GM23248 (cell line): ENCODE results near the gene CCR5. TPM values are rescaled to one million over a fixed set of nuclear protein-coding genes. Genes with fewer than 3 reads are reported as not detected.
"Not testable (repeated sequence)": the region's sequence is repeated elsewhere in the genome, so short reads cannot be mapped to it uniquely, and the experiment has no call there.

Source experiments
- DNase-seq: peaks from one replicate; pipeline ENCODE4 v3.0.0-alpha.2; 2015
- H2AFZ ChIP-seq: fragments of 200-600 bp; sonication (generic); 2 replicates; pipeline ENCODE4 v1.6.1; 2016; ENCODE audit warnings: antibody characterized with exemption
- H3F3A ChIP-seq: fragments of 200-600 bp; sonication (generic); 2 replicates; pipeline ENCODE4 v1.6.1; 2016; ENCODE audit warnings: mild to moderate bottlenecking, antibody characterized with exemption, mixed run types; ENCODE audit not compliant: insufficient read depth
- H3K27ac ChIP-seq: fragments of 200-600 bp; sonication (generic); 2 replicates; pipeline ENCODE4 v1.5.1; 2016; ENCODE audit warnings: mild to moderate bottlenecking
- H3K27me3 ChIP-seq: fragments of 200-600 bp; sonication (generic); replicated peaks from 2 replicates; pipeline ENCODE4 v1.6.1; 2016; ENCODE audit warnings: mild to moderate bottlenecking; ENCODE audit not compliant: insufficient read depth
- H3K36me3 ChIP-seq: fragments of 200-600 bp; sonication (generic); 2 replicates; pipeline ENCODE4 v1.6.1; 2016; ENCODE audit warnings: low read depth, mild to moderate bottlenecking
- H3K4me1 ChIP-seq: fragments of 200-600 bp; sonication (generic); 2 replicates; pipeline ENCODE4 v1.6.1; 2016; ENCODE audit warnings: mild to moderate bottlenecking; ENCODE audit not compliant: insufficient read depth
- H3K4me2 ChIP-seq: fragments of 200-600 bp; sonication (generic); one replicate; pipeline ENCODE4 v1.6.1; 2016; ENCODE audit warnings: mild to moderate bottlenecking; ENCODE audit not compliant: unreplicated experiment
- H3K4me3 ChIP-seq: fragments of 200-600 bp; sonication (generic); 2 replicates; pipeline ENCODE4 v1.5.1; 2016; ENCODE audit warnings: mild to moderate bottlenecking
- H3K79me2 ChIP-seq: fragments of 200-600 bp; sonication (generic); 2 replicates; pipeline ENCODE4 v1.6.1; 2016; ENCODE audit warnings: mild to moderate bottlenecking; ENCODE audit not compliant: insufficient read depth
- H3K9ac ChIP-seq: fragments of 200-600 bp; sonication (generic); 2 replicates; pipeline ENCODE4 v1.6.1; 2016; ENCODE audit warnings: mild to moderate bottlenecking
- H3K9me2 ChIP-seq: fragments of 200-600 bp; sonication (generic); 2 replicates; pipeline ENCODE4 v1.6.1; 2016; ENCODE audit warnings: mixed run types, mild to moderate bottlenecking, moderate library complexity; ENCODE audit not compliant: insufficient read depth
- H3K9me3 ChIP-seq: fragments of 200-600 bp; sonication (generic); one replicate; pipeline ENCODE4 v1.6.1; 2017; ENCODE audit warnings: low read depth
- H4K20me1 ChIP-seq: fragments of 200-600 bp; sonication (generic); 2 replicates; pipeline ENCODE4 v1.6.0; 2016; ENCODE audit not compliant: insufficient read depth
- EZH2 ChIP-seq: fragments of 200-600 bp; sonication (generic); IDR thresholded peaks from 2 replicates; pipeline ENCODE4 v1.6.1; 2018; ENCODE audit warnings: antibody characterized with exemption, mild to moderate bottlenecking; ENCODE audit not compliant: insufficient read depth, poor library complexity, severe bottlenecking
- EZH2phosphoT487 ChIP-seq: fragments of 200-600 bp; sonication (generic); IDR thresholded peaks from 2 replicates; pipeline ENCODE4 v1.6.1; 2018; ENCODE audit warnings: antibody characterized with exemption, moderate library complexity, mild to moderate bottlenecking, low read depth; ENCODE audit not compliant: insufficient read depth
- WGBS, 2 experiments: methylation state at CpG; one replicate each; pipeline ENCODE4 v1.1.6; 2015 to 2017; ENCODE audit warnings: low lambda C conversion rate in 2 of 2, low coverage in 1 of 2; ENCODE audit errors: missing lambda C conversion rate in 2 of 2; 5-methylcytosine and 5-hydroxymethylcytosine counted together
- in situ Hi-C: fragments of 300-500 bp; cut with MboI; formaldehyde crosslinking; loops from 2 replicates; pipeline ENCODE4 v1.15.0; 2020
- polyA plus RNA-seq: library from polyadenylated mRNA; unstranded; fragments of >200 nt; fragmentation: Nextera tagmentation; extraction: Ambion mirVana; gene quantifications from 2 replicates; pipeline ENCODE4 v1.2.1, GENCODE V29; 2016
- total RNA-seq: library from RNA; depleted of rRNA; stranded (reverse); fragments of >200 nt; shearing (Covaris generic); gene quantifications from 2 replicates; pipeline ENCODE4 v1.2.3, GENCODE V29; 2014

The CCR5 gene
- total and polyA plus RNA-seq, 2 experiments from 2014 or later: not detected

DNA sequence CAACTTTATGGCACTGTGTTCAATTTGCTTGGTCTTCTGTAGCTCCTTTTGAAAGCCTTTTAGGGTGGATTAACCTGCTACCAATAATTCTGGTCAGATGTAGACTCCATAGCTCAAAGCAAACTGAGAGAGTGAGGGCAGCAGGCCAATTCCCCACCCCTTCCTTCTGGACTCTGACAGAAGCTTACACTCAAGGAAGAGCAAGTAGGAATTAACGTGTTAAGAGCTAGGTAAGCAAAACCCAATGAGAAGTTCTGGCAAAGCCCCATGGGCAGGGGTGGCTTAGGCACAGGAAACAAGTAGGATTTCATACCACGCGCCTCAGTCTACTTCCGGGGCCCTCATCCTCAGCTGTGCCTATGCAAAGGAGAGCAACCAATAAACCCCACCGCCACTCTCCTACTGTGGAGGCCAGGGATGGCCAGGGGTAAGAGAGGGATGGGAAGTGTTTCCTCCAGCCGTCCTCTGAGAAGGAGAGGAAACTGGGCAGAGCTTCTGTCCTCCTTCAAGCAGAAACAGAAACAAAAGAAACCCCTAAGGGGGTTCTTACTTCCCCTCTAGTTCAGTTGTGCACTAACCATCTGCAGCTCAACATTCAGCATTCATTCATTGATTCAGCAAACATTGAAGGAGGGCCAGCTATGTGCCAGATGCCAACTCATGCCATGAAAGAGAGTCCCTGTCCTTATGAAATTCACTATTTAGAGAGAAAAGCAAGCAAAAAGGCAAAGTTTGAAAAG is 12.6 kb downstream of the CCR5 start:
- H3K79me2 ChIP-seq: no peaks in the 10 kb centered on the region
- H2AFZ ChIP-seq: no peak overlapping the region
- no peak overlapping the region for H3K27ac ChIP-seq
- TF ChIP-seq EZH2: no peak
- no peak for TF ChIP-seq EZH2phosphoT487
- no peak overlapping the region for H3K4me3 ChIP-seq
- H3K4me2 ChIP-seq: no peak overlapping the region
- H3K9me3 ChIP-seq: no peaks in the 10 kb centered on the region
- WGBS, 2 experiments: 57 to 61% methylated on average over 6 of the region's 6 CpGs
- no peaks in the 10 kb centered on the region for H3K9me2 ChIP-seq
- H4K20me1 ChIP-seq: no peaks in the 10 kb centered on the region
- H3K27me3 ChIP-seq: peaks cover 43% of the 10 kb centered on the region
- DNase-seq: no peak
- H3K9ac ChIP-seq: no peak overlapping the region
- no peaks in the 10 kb centered on the region for H3F3A ChIP-seq
- in situ Hi-C loops: no loop called here
- 0 out of 2 replicates have a peak, but pooled peaks cover 4% of the 10 kb centered on the region for H3K4me1 ChIP-seq
- no peaks in the 10 kb centered on the region for H3K36me3 ChIP-seq

DNA sequence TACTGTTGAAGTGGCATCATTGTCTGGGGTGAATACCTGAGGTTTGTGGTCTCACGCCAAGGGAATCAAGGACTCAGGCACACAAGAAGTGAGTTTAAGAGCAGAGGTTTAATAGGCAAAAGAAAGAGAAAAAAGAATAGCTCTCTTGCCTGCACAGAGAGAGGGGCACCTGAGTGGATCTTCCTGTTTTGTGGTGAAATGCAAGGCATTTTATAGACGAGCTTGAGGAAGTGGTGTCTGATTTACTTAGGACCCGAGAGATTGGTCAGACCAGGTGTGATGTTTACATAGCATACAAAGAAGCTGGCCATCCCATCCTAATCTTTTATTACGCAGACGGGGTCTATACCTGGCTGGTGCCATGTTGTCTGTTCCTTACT is 13.2 kb downstream of the CCR5 start:
- Histone ChIP-seq H3K4me1 (0 out of 2 replicates have a peak, but pooled peaks cover 4% of the 10 kb centered on the region), H3K9me3 (no peaks in the 10 kb centered on the region), H2AFZ (no peak overlapping the region), H4K20me1 (no peaks in the 10 kb centered on the region), H3F3A (no peaks in the 10 kb centered on the region), H3K27me3 (peaks cover 43% of the 10 kb centered on the region), H3K27ac (no peak overlapping the region), H3K9ac (no peak overlapping the region), H3K79me2 (no peaks in the 10 kb centered on the region), H3K9me2 (no peaks in the 10 kb centered on the region), H3K4me2 (no peak overlapping the region), H3K4me3 (no peak overlapping the region), H3K36me3 (no peaks in the 10 kb centered on the region)
- WGBS, 2 experiments: 53% methylated on average over 5 of the region's 5 CpGs
- TF ChIP-seq EZH2 (no peak), EZH2phosphoT487 (no peak)
- in situ Hi-C loops: no loop called here
- no peak for DNase-seq

DNA sequence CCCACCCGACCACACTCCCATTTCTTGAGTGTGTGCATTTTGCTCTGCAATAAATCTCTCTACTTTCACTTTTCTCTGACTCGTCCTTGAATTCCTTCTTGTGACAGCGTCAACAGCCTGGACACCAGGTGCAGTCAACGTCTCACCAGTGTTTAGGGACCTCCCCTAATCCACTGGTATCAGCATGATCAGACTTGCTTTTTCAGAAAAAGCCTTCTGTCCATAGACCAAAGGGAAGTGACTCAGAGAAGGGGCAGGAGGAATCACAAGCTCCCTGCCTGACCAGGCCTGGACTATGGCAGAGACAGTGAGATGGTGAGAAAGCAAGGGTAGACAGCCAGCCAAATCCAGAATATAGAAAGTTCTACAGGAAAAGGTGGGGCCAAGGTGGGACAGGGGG is 15.5 kb downstream of the CCR5 start:
- no peak overlapping the region for H3K4me2 ChIP-seq
- no peak overlapping the region for H3K9ac ChIP-seq
- TF ChIP-seq EZH2phosphoT487: no peak
- TF ChIP-seq EZH2: no peak
- H3K9me2 ChIP-seq: no peaks in the 10 kb centered on the region
- in situ Hi-C loops: no loop called here
- H4K20me1 ChIP-seq: no peaks in the 10 kb centered on the region
- no peaks in the 10 kb centered on the region for H3K36me3 ChIP-seq
- WGBS, 2 experiments: 44 to 51% methylated on average over 4 of the region's 4 CpGs
- no peak overlapping the region for H2AFZ ChIP-seq
- DNase-seq: peak; percentile 65
- H3K27ac ChIP-seq: no peak overlapping the region
- H3K79me2 ChIP-seq: no peaks in the 10 kb centered on the region
- peaks cover 41% of the 10 kb centered on the region for H3K27me3 ChIP-seq
- H3K9me3 ChIP-seq: no peaks in the 10 kb centered on the region
- no peak overlapping the region for H3K4me3 ChIP-seq
- H3K4me1 ChIP-seq: 0 out of 2 replicates have a peak, but pooled peaks cover 4% of the 10 kb centered on the region
- H3F3A ChIP-seq: no peaks in the 10 kb centered on the region

DNA sequence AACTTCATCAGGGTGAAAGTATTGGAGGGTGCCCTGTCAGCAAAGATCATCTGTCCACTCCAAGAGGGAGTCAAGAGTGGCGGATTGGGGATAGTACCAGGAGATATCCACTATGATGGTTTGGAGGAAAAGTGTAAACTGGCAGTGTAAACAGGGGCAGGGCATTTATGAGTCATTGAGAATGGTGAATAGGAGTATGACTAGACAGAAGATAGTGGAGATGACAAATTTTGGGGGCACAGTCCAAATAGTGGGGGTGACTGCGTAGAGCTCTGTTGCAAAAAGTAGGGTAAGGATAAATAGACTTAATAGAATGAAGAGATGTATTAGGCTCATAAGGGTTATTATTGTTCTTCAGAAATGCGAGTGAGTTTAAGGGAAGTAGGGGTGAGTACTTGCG is 18.1 kb downstream of the CCR5 start:
- H3K9ac ChIP-seq, H3K4me2 ChIP-seq, H3K4me1 ChIP-seq, H3K27ac ChIP-seq, H3F3A ChIP-seq, H3K4me3 ChIP-seq, H4K20me1 ChIP-seq, H3K79me2 ChIP-seq, H2AFZ ChIP-seq, DNase-seq, in situ Hi-C loops, H3K9me2 ChIP-seq, H3K9me3 ChIP-seq, H3K36me3 ChIP-seq: not testable (repeated sequence)
- WGBS, 2 experiments: 85 to 91% methylated on average over 4 of the region's 4 CpGs
- peaks cover 33% of the 10 kb centered on the region for H3K27me3 ChIP-seq

DNA sequence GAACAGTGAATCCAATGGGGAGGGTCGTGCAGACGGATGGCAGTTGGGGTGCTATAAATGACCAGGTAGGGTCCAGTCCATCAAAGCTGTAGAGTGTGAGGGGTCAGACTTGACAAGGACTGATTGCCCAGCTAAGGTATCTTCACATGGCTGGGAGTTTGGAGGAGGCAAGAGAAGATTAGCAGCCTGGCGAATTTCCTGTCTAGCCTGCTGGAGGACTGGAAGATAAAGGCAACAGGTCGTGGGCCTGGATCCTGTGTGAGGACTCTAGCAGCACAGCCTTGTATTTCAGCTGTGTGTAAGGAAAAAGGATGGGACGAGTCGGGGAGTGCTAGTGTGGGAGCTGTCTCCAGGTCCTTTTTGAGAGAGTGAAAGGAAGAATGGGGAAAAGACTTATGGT is 18.6 kb downstream of the CCR5 start:
- no peak for TF ChIP-seq EZH2phosphoT487
- no peak for TF ChIP-seq EZH2
- Histone ChIP-seq H3K9me2 (no peaks in the 10 kb centered on the region), H2AFZ (no peak overlapping the region), H3K9ac (no peak overlapping the region), H3K27ac (no peak overlapping the region), H3K27me3 (peaks cover 30% of the 10 kb centered on the region), H3K4me3 (no peak overlapping the region), H3K9me3 (no peaks in the 10 kb centered on the region), H3K4me2 (no peak overlapping the region), H3F3A (no peaks in the 10 kb centered on the region), H4K20me1 (no peaks in the 10 kb centered on the region), H3K36me3 (no peaks in the 10 kb centered on the region), H3K79me2 (no peaks in the 10 kb centered on the region), H3K4me1 (0 out of 2 replicates have a peak, but pooled peaks cover 4% of the 10 kb centered on the region)
- 60 to 63% methylated on average over 6 of the region's 6 CpGs for WGBS, 2 experiments
- DNase-seq: no peak
- in situ Hi-C loops: no loop called here

DNA sequence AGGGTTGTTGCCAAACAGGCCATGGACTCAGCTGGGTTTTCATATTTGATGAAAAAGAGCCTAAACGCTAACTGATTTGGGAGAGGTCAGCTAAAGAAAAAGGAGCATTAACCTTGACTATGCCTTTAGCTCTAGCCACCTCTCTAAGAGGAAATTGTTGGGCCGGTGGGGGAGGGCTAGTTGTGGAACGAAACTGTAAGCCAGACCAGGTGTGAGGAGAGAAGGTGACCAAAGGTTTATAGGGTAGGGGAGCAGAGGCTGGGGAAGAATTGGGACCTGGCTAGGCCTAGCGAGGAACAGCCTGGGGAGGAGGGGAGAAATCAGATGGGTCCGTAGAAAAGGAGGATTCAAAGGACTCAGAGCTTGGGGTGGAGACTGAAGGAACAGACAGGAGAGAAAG is 20.8 kb downstream of the CCR5 start:
- WGBS, 2 experiments: 82 to 85% methylated on average over 5 of the region's 5 CpGs
- H3F3A ChIP-seq, H3K9ac ChIP-seq, H3K4me2 ChIP-seq, H3K9me3 ChIP-seq, H2AFZ ChIP-seq, H3K4me1 ChIP-seq, in situ Hi-C loops, H3K9me2 ChIP-seq, H3K4me3 ChIP-seq, H3K27ac ChIP-seq, H3K36me3 ChIP-seq, H4K20me1 ChIP-seq, DNase-seq, H3K79me2 ChIP-seq: not testable (repeated sequence)
- H3K27me3 ChIP-seq: peaks cover 28% of the 10 kb centered on the region
